GM19025 (cell line): ENCODE data around the gene PXDN.
"Not testable (repeated sequence)": the region's sequence is repeated elsewhere in the genome, so short reads cannot be mapped to it uniquely, and the experiment has no call there.

Source experiments
- ATAC-seq: cut with Tn5 transposase; IDR thresholded peaks from one replicate; pipeline ENCODE4 v1.9.1; 2021; ENCODE audit warnings: mild to moderate bottlenecking, low read depth, moderate library complexity; ENCODE audit not compliant: unreplicated experiment

PXDN gene

GRCh38 chr2:1687254-1687653, 57.1 kb downstream of the PXDN start:
- ATAC-seq, result no peak

- no peak for ATAC-seq
Observed at GRCh38 chr2:1686784-1687105, 57.6 kb downstream of the PXDN start.

- no peak for ATAC-seq
Observed at GRCh38 chr2:1685957-1686783, 58.1 kb downstream of the PXDN start.

- ATAC-seq, result no peak
Observed at GRCh38 chr2:1685078-1685956, 59.0 kb downstream of the PXDN start.

- ATAC-seq, result no peak
Observed at GRCh38 chr2:1683297-1683696, 61.0 kb downstream of the PXDN start.

- ATAC-seq, result no peak
Observed at GRCh38 chr2:1682181-1682440, 62.2 kb downstream of the PXDN start.

GRCh38 chr2:1681323-1682180, 62.8 kb downstream of the PXDN start:
- no peak for ATAC-seq

- ATAC-seq, result no peak
Observed at GRCh38 chr2:1681017-1681318, 63.3 kb downstream of the PXDN start.

GRCh38 chr2:1680222-1681016, 63.9 kb downstream of the PXDN start:
- ATAC-seq, result no peak

GRCh38 chr2:1679488-1680039, 64.8 kb downstream of the PXDN start:
- ATAC-seq, result not testable (repeated sequence)

- ATAC-seq, result not testable (repeated sequence)
Observed at GRCh38 chr2:1679065-1679464, 65.2 kb downstream of the PXDN start.

GRCh38 chr2:1678609-1679008, 65.7 kb downstream of the PXDN start:
- ATAC-seq, result no peak

- ATAC-seq, result no peak
Observed at GRCh38 chr2:1677821-1678165, 66.5 kb downstream of the PXDN start.

- no peak for ATAC-seq
Observed at GRCh38 chr2:1676913-1677820, 67.1 kb downstream of the PXDN start.

GRCh38 chr2:1676091-1676912, 68.0 kb downstream of the PXDN start:
- ATAC-seq, result no peak

GRCh38 chr2:1675633-1676032, 68.7 kb downstream of the PXDN start:
- no peak for ATAC-seq

GRCh38 chr2:1674766-1675397, 69.4 kb downstream of the PXDN start:
- no peak for ATAC-seq

- no peak for ATAC-seq
Observed at GRCh38 chr2:1674276-1674675, 70.0 kb downstream of the PXDN start.
